A549 (cell line): ENCODE measurements around the gene WHRN. TPM values are rescaled to one million over a fixed set of nuclear protein-coding genes. Genes with fewer than 3 reads are reported as not detected.

Source experiments
- ATAC-seq, 2 experiments: fragments of 200-7000 bp in 1 of 2; fragments of >200 bp in 1 of 2; cut with Nextera tagmentation in 1 of 2; cut with Tn5 transposase in 1 of 2; 3 replicates each; pipeline versions ENCODE4 v1.8.0 to v1.9.1; 2018 to 2020; ENCODE audit warnings: mild to moderate bottlenecking in 1 of 2, moderate library complexity in 1 of 2
- CTCF ChIA-PET: fragments of 300-600 bp; sonication (Branson Sonifier 250); formaldehyde crosslinking; extraction: SDS; loops from one replicate; lab custom pipeline; 2021; ENCODE audit warnings: antibody characterized with exemption, inconsistent platforms; lab: Yijun Ruan, JAX
- POLR2A ChIA-PET: fragments of 350-600 bp; formaldehyde crosslinking; extraction: SDS; loops from one replicate; lab custom pipeline; 2021; ENCODE audit warnings: antibody characterized with exemption, inconsistent platforms; lab: Yijun Ruan, JAX
- DNase-seq, 2 experiments: peaks; one replicate each; pipeline versions ENCODE4 v3.0.0 to v3.0.0-alpha.2; 2011 to 2016; ENCODE audit warnings: low read depth in 1 of 2, low spot score in 1 of 2
- FAIRE-seq: peaks from 2 replicates; lab custom pipeline; 2011; peaks lifted over from hg19 to GRCh38; lab: Jason Lieb, UNC
- H3K27ac ChIP-seq, 2 experiments: fragments of >200 bp; sonication (Bioruptor Twin); formaldehyde crosslinking; 3 replicates each; pipeline ENCODE4 v1.5.1; 2016 to 2017
- H3K4me1 ChIP-seq: fragments of >200 bp; sonication (Bioruptor Twin); formaldehyde crosslinking; 3 replicates; pipeline ENCODE4 v1.6.1; 2016
- H3K4me2 ChIP-seq: fragments of >200 bp; sonication (Bioruptor Twin); formaldehyde crosslinking; 3 replicates; pipeline ENCODE4 v1.6.1; 2016
- H3K4me3 ChIP-seq: fragments of >200 bp; sonication (Bioruptor Twin); formaldehyde crosslinking; 3 replicates; pipeline ENCODE4 v1.5.1; 2016
- H3K9me3 ChIP-seq: fragments of >200 bp; sonication (Bioruptor Twin); formaldehyde crosslinking; 3 replicates; pipeline ENCODE4 v1.6.1; 2016
- BHLHE40 ChIP-seq: IDR thresholded peaks from 2 replicates; pipeline ENCODE4 v1.6.1; 2012; ENCODE audit warnings: low read depth, low read length, inconsistent platforms
- CBX8 ChIP-seq: fragments of 200-600 bp; sonication (generic); IDR thresholded peaks from 2 replicates; pipeline ENCODE4 v1.6.1; 2016
- CHD2 ChIP-seq: fragments of 150-350 bp; IDR thresholded peaks from 2 replicates; pipeline ENCODE4 v1.6.1; 2014; ENCODE audit warnings: low read length; ENCODE audit not compliant: partially characterized antibody
- EHF ChIP-seq: fragments of 250-450 bp; sonication (Bioruptor Pico); IDR thresholded peaks from 2 replicates; pipeline ENCODE4 v1.5.0; 2020; ENCODE audit warnings: mild to moderate bottlenecking
- EP300 ChIP-seq, 2 experiments: fragments of >200 bp; sonication (Bioruptor Twin); formaldehyde crosslinking; IDR thresholded peaks; 2 replicates in 1 of 2; 3 replicates in 1 of 2; pipeline ENCODE4 v1.6.1; 2016 to 2017
- ESRRA ChIP-seq: fragments of 150-350 bp; IDR thresholded peaks from 2 replicates; pipeline ENCODE4 v1.6.1; 2014; ENCODE audit warnings: mild to moderate bottlenecking, low read length, borderline replicate concordance
- FOSB ChIP-seq: fragments of 250-450 bp; sonication (Bioruptor Pico); IDR thresholded peaks from 2 replicates; pipeline ENCODE4 v1.5.0; 2020; ENCODE audit warnings: mild to moderate bottlenecking, moderate library complexity
- FOSL2 ChIP-seq, 2 experiments: fragments of 450-650 bp in 1 of 2; fragments of >200 bp in 1 of 2; sonication (Bioruptor Twin) in 1 of 2; formaldehyde crosslinking; IDR thresholded peaks; 2 replicates each; pipeline versions ENCODE4 v1.5.0 to v1.6.1; 2016 to 2020; ENCODE audit warnings: mild to moderate bottlenecking in 1 of 2, moderate library complexity in 1 of 2
- FOXS1 ChIP-seq: fragments of 250-450 bp; sonication (Bioruptor Pico); IDR thresholded peaks from 2 replicates; pipeline ENCODE4 v1.5.0; 2020; ENCODE audit warnings: mild to moderate bottlenecking, moderate library complexity
- HDAC2 ChIP-seq: fragments of 200-600 bp; sonication (generic); IDR thresholded peaks from 2 replicates; pipeline ENCODE4 v1.6.1; 2016
- HOXA7 ChIP-seq: fragments of 250-450 bp; sonication (Bioruptor Pico); IDR thresholded peaks from 2 replicates; pipeline ENCODE4 v1.5.0; 2020; ENCODE audit warnings: mild to moderate bottlenecking, moderate library complexity
- JUNB ChIP-seq: fragments of >200 bp; sonication (Bioruptor Twin); formaldehyde crosslinking; IDR thresholded peaks from 2 replicates; pipeline ENCODE4 v1.6.1; 2016
- MAFK ChIP-seq: fragments of 450-650 bp; IDR thresholded peaks from 2 replicates; pipeline ENCODE4 v1.6.1; 2014; ENCODE audit not compliant: partially characterized antibody
- NFE2L2 ChIP-seq: fragments of 150-350 bp; conservative IDR thresholded peaks from 2 replicates; pipeline ENCODE4 v1.6.1; 2014; ENCODE audit warnings: low read length
- NPAS2 ChIP-seq: fragments of 250-450 bp; sonication (Bioruptor Pico); IDR thresholded peaks from 2 replicates; pipeline ENCODE4 v1.8.0; 2022; ENCODE audit warnings: mild to moderate bottlenecking, moderate library complexity, borderline replicate concordance
- NR3C1 ChIP-seq: fragments of >200 bp; sonication (Bioruptor Twin); formaldehyde crosslinking; IDR thresholded peaks from 3 replicates; pipeline ENCODE4 v1.6.1; 2017
- POLR2A ChIP-seq: IDR thresholded peaks from 2 replicates; pipeline ENCODE4 v1.6.1; 2012; ENCODE audit warnings: mild to moderate bottlenecking, low read length
- RAD21 ChIP-seq, 2 experiments: fragments of >200 bp in 1 of 2; sonication (Bioruptor Twin) in 1 of 2; formaldehyde crosslinking in 1 of 2; IDR thresholded peaks in 1 of 2; conservative IDR thresholded peaks in 1 of 2; 2 replicates in 1 of 2; 3 replicates in 1 of 2; pipeline ENCODE4 v1.6.1; 2012 to 2018; ENCODE audit warnings: inconsistent platforms in 1 of 2
- RFX5 ChIP-seq: fragments of 450-650 bp; IDR thresholded peaks from 2 replicates; pipeline ENCODE4 v1.7.1; 2014; ENCODE audit warnings: antibody characterized with exemption, mild to moderate bottlenecking, moderate library complexity
- SREBF2 ChIP-seq: fragments of 450-650 bp; IDR thresholded peaks from 2 replicates; pipeline ENCODE4 v1.6.1; 2014; ENCODE audit warnings: mild to moderate bottlenecking, moderate library complexity
- TP53 ChIP-seq: fragments of 250-450 bp; sonication (Bioruptor Pico); IDR thresholded peaks from 2 replicates; pipeline ENCODE4 v1.5.0; 2021; ENCODE audit warnings: mild to moderate bottlenecking, moderate library complexity
- WGBS: methylation state at CpG from one replicate; pipeline ENCODE4 v1.1.6; 2017; ENCODE audit errors: missing lambda C conversion rate; 5-methylcytosine and 5-hydroxymethylcytosine counted together
- polyA plus RNA-seq, 4 experiments: library from polyadenylated mRNA; depleted of rRNA in 3 of 4; stranded (reverse); fragments of >200 nt; fragmentation: RNase III in 1 of 4; extraction: RNeasy Plus Mini Kit Qiagen cat#74134 plus additional on column Dnase treatment in 1 of 4; gene quantifications; 2 replicates in 3 of 4; 3 replicates in 1 of 4; pipeline ENCODE4 v1.2.3, GENCODE V29; 2011 to 2017
- TF ChIP-seq, protein P1 (sequence below): fragments of 200-600 bp; sonication (generic); IDR thresholded peaks from 2 replicates; pipeline ENCODE4 v1.6.1; 2016; ENCODE audit warnings: antibody characterized with exemption, mild to moderate bottlenecking, moderate library complexity
- TF ChIP-seq, protein P2 (sequence below): IDR thresholded peaks from 2 replicates; pipeline ENCODE4 v1.6.1; 2012; ENCODE audit warnings: low read depth, borderline replicate concordance
- TF ChIP-seq, protein P3 (sequence below): fragments of >200 bp; sonication (Bioruptor Twin); formaldehyde crosslinking; IDR thresholded peaks from 2 replicates; pipeline ENCODE4 v1.6.1; 2016
- TF ChIP-seq, protein P4 (sequence below): fragments of 250-450 bp; sonication (Bioruptor Pico); IDR thresholded peaks from 2 replicates; pipeline ENCODE4 v1.5.0; 2021; ENCODE audit warnings: mild to moderate bottlenecking, moderate library complexity, borderline replicate concordance
- TF ChIP-seq, protein P5 (sequence below): fragments of 450-650 bp; IDR thresholded peaks from 2 replicates; pipeline ENCODE4 v1.6.1; 2014; ENCODE audit warnings: antibody characterized with exemption

The WHRN gene
- polyA plus RNA-seq, 2 of the 4 experiments (the other 2 are of a cell fraction): 1.2 to 3.2 TPM

DNA sequence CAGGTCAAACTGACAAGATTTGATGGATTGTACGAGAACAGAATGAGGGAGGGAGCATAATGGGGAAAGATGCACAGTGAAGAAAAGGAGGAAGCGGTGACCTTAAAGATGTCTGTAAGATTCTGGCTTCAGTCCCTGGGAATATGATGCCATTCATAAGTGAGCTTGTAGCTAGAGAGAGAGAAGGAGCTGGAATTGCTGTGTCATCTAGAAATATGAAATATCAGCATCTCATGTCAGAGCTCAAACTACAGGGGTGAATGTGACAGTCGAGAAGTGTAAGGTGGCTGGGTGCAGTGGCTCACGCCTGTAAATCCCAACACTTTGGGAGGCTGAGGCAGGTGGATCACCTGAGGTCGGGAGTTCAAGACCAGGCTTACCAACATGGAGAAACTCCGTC, 24.0 kb upstream of the WHRN start:
- DNase-seq (no peak), FAIRE-seq (no peak), ATAC-seq (no peak)
- no peak overlapping the region for H3K27ac ChIP-seq
- TF ChIP-seq MAFK (peak; percentile 80), FOSB (CRISPR knock-in tag) (no peak)
- H3K9me3 ChIP-seq: no peaks in the 10 kb centered on the region
- ChIA-PET POLR2A (no interaction called here), CTCF (interaction anchor here (0.6 to 1.6 kb wide), 11 partner anchors 9 to 1401 kb away, joined by 3 to 6 read pairs (median 4); partner anchors contain the start of gene ATP6V1G1)
- H3K4me1 ChIP-seq: peaks cover 12% of the 10 kb centered on the region
- H3K4me3 ChIP-seq: no peak overlapping the region
- WGBS: 77% methylated on average over 6 of the region's 6 CpGs
- no peak overlapping the region for H3K4me2 ChIP-seq

DNA sequence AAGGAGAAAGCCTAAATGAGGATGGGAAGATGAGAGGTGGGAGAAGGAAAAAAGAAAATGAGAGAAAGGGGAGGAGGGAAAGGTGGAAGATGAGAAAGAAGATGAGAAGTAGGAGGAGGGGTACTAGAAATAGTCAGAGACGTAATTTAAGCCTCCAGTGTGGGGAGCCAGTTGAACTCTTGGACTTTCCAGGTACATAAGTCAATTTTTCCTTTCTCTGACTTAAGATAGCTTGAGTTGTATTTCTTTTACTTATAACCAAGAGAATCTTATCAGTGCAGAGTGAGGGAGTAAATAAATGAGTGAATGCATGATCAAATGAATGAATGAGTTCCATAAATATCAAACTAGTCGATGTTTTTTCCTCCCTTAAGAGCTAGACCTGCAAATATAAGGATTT, 21.5 kb upstream of the WHRN start:
- Histone ChIP-seq H3K27ac (no peak overlapping the region), H3K4me2 (no peak overlapping the region), H3K4me1 (peaks cover 14% of the 10 kb centered on the region), H3K9me3 (no peaks in the 10 kb centered on the region), H3K4me3 (no peak overlapping the region)
- FAIRE-seq (no peak), DNase-seq (no peak), ATAC-seq (no peak)
- TF ChIP-seq, protein P1, sequence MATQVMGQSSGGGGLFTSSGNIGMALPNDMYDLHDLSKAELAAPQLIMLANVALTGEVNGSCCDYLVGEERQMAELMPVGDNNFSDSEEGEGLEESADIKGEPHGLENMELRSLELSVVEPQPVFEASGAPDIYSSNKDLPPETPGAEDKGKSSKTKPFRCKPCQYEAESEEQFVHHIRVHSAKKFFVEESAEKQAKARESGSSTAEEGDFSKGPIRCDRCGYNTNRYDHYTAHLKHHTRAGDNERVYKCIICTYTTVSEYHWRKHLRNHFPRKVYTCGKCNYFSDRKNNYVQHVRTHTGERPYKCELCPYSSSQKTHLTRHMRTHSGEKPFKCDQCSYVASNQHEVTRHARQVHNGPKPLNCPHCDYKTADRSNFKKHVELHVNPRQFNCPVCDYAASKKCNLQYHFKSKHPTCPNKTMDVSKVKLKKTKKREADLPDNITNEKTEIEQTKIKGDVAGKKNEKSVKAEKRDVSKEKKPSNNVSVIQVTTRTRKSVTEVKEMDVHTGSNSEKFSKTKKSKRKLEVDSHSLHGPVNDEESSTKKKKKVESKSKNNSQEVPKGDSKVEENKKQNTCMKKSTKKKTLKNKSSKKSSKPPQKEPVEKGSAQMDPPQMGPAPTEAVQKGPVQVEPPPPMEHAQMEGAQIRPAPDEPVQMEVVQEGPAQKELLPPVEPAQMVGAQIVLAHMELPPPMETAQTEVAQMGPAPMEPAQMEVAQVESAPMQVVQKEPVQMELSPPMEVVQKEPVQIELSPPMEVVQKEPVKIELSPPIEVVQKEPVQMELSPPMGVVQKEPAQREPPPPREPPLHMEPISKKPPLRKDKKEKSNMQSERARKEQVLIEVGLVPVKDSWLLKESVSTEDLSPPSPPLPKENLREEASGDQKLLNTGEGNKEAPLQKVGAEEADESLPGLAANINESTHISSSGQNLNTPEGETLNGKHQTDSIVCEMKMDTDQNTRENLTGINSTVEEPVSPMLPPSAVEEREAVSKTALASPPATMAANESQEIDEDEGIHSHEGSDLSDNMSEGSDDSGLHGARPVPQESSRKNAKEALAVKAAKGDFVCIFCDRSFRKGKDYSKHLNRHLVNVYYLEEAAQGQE: no peak
- TF ChIP-seq FOXS1 (CRISPR knock-in tag): no peak
- no peak for TF ChIP-seq EP300 (IDR thresholded peaks at IDR 0.05)
- no peak for TF ChIP-seq HDAC2
- TF ChIP-seq, protein P2, sequence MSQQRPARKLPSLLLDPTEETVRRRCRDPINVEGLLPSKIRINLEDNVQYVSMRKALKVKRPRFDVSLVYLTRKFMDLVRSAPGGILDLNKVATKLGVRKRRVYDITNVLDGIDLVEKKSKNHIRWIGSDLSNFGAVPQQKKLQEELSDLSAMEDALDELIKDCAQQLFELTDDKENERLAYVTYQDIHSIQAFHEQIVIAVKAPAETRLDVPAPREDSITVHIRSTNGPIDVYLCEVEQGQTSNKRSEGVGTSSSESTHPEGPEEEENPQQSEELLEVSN: no peak
- no peak for TF ChIP-seq NFE2L2
- no peak for TF ChIP-seq TP53 (CRISPR knock-in tag)
- POLR2A ChIA-PET: no interaction called here
- WGBS: 29% methylated on average over 2 of the region's 2 CpGs
- CTCF ChIA-PET: interaction anchor here (1.0 to 2.5 kb wide), 6 partner anchors 12 to 40 kb away, joined by 3 to 11 read pairs (median 4); no protein-coding TSS in a partner anchor

DNA sequence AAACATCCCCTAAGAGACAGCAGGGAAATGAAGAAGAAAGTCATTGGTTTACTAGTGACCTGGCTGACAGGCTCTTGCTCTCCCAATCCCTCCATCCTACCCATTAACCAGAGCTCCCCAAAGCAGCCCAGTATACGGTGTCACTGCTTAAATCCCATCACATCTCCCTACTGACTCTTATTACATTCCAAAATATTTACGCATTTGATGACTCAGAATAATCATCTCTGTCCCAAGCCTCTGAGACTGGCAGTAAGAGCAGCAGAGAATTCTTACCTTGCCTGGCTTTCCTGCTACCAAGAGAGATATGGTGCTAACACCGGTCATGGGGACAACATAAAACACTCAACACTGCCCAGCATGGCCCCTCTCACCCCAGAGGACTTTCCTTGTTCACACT, 20.2 kb upstream of the WHRN start:
- POLR2A ChIA-PET: interaction anchor here (0.6 to 1.3 kb wide), 2 partner anchors 62 to 483 kb away, joined by 3 to 5 read pairs; partner anchors contain the start of gene ATP6V1G1

DNA sequence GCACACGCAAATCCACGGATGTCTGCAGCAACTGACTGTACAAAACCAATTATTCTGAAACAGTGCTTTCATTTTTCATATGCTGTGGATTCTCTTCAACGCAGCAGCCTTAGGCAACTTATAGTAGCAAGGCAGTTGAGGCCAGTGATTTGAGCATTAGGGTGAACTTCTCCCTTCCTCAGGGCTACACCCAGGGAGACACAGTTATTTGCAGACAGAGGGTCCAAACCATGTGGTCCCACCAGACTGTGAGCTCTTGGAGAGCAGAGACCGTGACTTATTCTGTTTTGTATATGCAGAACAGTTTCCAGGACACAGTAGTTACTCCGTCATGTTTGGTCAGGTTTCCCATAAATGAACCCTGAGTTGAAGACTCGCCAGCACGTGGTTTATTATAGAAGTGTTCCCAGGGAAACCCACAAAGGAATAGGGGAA, 19.0 kb upstream of the WHRN start:
- Histone ChIP-seq H3K27ac (no peak overlapping the region), H3K4me1 (peaks cover 16% of the 10 kb centered on the region), H3K4me3 (no peak overlapping the region), H3K9me3 (no peaks in the 10 kb centered on the region), H3K4me2 (no peak overlapping the region)
- WGBS: 59% methylated on average over 7 of the region's 7 CpGs
- no peak for ATAC-seq
- FAIRE-seq: no peak
- POLR2A ChIA-PET: no interaction called here
- DNase-seq: no peak
- CTCF ChIA-PET: interaction anchor here (1.0 to 2.0 kb wide), 3 partner anchors 9 to 89 kb away, joined by 5 to 8 read pairs (median 5); no protein-coding TSS in a partner anchor
- TF ChIP-seq FOSB (CRISPR knock-in tag) (no peak), RAD21 (conservative IDR thresholded peaks at IDR 0.05 in 1 of 2, IDR thresholded peaks at IDR 0.05 in 1 of 2) (no peak), BHLHE40 (no peak), SREBF2 (no peak), RFX5 (no peak), POLR2A (no peak), CBX8 (no peak), EHF (CRISPR knock-in tag) (no peak), HOXA7 (no peak), CHD2 (no peak), NPAS2 (CRISPR knock-in tag) (no peak)
- TF ChIP-seq, protein P3, sequence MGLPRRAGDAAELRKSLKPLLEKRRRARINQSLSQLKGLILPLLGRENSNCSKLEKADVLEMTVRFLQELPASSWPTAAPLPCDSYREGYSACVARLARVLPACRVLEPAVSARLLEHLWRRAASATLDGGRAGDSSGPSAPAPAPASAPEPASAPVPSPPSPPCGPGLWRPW: no peak
- TF ChIP-seq, protein P4, sequence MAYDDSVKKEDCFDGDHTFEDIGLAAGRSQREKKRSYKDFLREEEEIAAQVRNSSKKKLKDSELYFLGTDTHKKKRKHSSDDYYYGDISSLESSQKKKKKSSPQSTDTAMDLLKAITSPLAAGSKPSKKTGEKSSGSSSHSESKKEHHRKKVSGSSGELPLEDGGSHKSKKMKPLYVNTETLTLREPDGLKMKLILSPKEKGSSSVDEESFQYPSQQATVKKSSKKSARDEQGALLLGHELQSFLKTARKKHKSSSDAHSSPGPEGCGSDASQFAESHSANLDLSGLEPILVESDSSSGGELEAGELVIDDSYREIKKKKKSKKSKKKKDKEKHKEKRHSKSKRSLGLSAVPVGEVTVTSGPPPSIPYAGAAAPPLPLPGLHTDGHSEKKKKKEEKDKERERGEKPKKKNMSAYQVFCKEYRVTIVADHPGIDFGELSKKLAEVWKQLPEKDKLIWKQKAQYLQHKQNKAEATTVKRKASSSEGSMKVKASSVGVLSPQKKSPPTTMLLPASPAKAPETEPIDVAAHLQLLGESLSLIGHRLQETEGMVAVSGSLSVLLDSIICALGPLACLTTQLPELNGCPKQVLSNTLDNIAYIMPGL (CRISPR knock-in tag): no peak
- TF ChIP-seq, protein P5, sequence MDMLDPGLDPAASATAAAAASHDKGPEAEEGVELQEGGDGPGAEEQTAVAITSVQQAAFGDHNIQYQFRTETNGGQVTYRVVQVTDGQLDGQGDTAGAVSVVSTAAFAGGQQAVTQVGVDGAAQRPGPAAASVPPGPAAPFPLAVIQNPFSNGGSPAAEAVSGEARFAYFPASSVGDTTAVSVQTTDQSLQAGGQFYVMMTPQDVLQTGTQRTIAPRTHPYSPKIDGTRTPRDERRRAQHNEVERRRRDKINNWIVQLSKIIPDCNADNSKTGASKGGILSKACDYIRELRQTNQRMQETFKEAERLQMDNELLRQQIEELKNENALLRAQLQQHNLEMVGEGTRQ: no peak

More for the DNA sequence above, 20.2 kb upstream of the WHRN start:
- Histone ChIP-seq H3K4me1 (peaks cover 16% of the 10 kb centered on the region), H3K4me3 (no peak overlapping the region)
- TF ChIP-seq ESRRA (no peak), NR3C1 (no peak), JUNB (0 out of 2 replicates have a peak, but pooled peaks have one; percentile 13), MAFK (peak; percentile 35), FOSL2 (IDR thresholded peaks at IDR 0.05) (0 out of 2 replicates have a peak, but pooled peaks have one; percentile 42), FOSL2 (CRISPR knock-in tag; IDR thresholded peaks at IDR 0.05) (peak; percentile 64)
- TF ChIP-seq, all 56 proteins: peak for 3
- 11% methylated on average over 3 of the region's 3 CpGs for WGBS
- peak overlapping the region in 1 of 2 experiments; percentile 37; a peak in 3 of 6 replicates for H3K27ac ChIP-seq
- DNase-seq (peak; percentile 37 to 57), FAIRE-seq (no peak), ATAC-seq (peak; percentile 87 to 91)
- CTCF ChIA-PET: interaction anchor here (0.5 to 2.5 kb wide), 8 partner anchors 10 to 128 kb away, joined by 3 to 11 read pairs (median 4); no protein-coding TSS in a partner anchor
- H3K4me2 ChIP-seq: peak overlapping the region; percentile 56
- H3K9me3 ChIP-seq: no peaks in the 10 kb centered on the region
